GM18873 (cell line): ENCODE results near the gene NPC1.
"Not testable (repeated sequence)": the region's sequence is repeated elsewhere in the genome, so short reads cannot be mapped to it uniquely, and the experiment has no call there.

Experiments
- ATAC-seq: cut with Tn5 transposase; IDR thresholded peaks from one replicate; pipeline ENCODE4 v1.9.1; 2021; ENCODE audit warnings: mild to moderate bottlenecking, moderate library complexity, moderate number of reproducible peaks; ENCODE audit not compliant: unreplicated experiment, low FRiP score

The NPC1 gene

DNA sequence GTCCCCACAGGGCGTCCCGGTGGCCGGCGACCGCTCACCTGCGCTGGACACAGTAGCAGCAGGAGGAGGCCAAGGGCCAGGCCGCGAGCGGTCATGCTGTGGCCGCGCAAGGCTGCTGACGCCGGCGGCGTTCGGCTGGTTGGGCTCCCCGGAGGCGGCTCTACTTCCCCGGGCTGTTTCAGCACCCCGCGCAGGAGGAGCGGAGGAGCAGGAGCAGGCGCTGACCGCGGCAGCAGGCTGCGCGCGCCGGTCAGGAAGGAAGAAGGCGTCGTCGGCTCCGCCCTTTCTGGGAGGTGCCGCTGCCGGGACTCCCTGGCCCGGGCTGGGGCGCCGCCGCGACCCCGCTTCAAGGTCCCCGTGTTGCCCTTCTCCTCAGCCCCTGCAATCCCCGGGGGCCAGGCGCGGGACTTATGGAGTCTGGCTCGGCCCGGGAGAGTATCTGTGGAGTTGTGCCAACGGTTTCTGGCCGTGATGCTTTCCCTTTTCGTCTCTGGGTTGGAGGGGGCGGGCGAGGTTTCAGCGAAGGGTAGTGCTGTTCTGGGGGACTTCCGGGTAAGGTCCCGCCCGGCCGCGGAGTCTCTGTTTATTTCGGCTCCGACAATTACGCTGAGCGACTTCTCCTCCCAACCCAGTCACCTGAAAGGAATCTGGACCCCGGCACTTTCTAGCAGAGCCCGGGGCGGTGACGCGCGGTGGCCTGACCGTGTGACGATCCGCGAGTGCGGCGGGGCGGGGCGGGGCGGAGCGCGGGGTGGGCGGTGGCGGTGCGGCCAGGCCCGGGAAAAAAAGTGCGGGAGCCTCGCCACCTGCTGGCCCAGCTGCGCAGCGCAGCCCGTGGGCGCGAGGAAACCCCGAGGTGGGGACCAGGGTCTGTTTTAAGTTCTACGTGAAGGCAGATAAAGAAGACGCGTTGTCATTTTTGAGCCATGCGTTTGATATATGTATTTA lies at the start of gene NPC1:
NPC1 (minus strand) TSS at position 258 of the 948 bp plus-strand sequence; CDS start at position 95, 163 bp downstream.
- ATAC-seq: peak; percentile 67

DNA sequence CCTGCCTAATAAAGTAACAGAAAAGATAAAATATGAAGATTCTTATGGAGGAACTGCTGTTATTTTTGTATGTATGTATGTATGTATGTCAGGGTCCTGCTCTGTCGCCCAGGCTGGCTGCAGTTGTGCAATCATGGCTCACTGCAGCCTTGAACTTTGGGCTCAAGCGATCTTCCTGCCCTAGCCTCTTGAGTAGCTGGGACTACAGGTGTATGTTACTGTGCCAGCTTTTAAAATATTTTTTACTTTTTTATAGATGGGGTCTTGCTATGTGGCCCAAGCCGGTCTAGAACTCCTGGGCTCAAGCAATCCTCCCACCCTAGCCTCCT lies 49.7 kb upstream of the NPC1 start:
- no peak for ATAC-seq

DNA sequence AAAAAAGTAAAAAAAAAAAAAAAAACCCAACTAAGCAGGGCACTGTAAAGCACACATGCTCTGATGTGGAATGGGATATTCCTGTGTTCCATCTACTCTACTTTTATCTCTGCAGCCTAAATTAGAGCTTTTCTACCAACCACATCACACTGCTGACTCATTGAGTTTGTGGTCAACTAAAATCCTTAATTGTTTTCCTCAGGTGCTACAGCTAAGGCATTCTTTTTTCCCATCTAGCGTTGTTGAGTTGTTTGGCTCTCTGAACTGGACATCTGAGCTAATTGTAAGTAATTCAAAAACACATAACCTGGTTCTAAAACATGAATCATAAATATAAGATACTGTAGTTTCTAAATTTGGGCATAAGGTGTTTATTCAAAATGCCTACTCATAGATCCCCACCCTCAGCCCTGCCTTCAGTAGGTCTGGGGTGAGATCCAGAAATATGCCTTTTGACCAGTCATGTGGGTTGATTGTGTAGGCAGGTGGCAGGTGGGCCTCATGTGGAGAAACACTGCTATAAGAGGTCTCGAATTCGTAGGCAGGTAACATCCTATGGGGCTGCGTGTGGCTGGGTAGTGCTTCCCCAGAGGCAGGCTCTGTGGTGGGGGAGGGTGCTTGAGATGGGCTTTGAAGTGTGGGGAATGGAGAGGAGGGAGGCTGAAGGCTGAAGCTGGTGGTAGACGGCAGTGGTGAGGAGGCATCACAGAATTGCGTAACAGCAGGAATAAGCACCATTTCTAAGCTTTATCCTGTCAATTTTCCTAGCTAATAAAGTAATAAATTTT lies 49.2 kb upstream of the NPC1 start:
- ATAC-seq: no peak

DNA sequence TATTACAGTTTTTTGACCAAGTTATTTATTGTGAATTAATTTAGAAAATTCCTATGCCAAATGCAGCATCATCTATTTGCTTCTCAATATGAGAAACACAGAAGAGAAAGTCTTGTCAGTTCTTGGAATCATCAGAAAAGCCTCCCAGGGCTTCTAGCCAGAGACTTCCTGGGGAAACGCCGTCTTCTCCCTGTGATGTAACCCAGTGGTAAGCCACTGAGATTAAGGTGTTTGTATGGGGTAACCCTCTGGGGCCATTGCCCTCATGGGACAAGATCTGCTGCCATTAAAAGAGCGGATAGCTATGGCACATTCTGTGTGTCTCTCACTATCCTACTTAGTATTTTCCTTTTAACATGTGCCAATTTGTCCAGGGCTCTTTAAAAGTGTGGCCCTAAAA lies 48.4 kb upstream of the NPC1 start:
- ATAC-seq: no peak

DNA sequence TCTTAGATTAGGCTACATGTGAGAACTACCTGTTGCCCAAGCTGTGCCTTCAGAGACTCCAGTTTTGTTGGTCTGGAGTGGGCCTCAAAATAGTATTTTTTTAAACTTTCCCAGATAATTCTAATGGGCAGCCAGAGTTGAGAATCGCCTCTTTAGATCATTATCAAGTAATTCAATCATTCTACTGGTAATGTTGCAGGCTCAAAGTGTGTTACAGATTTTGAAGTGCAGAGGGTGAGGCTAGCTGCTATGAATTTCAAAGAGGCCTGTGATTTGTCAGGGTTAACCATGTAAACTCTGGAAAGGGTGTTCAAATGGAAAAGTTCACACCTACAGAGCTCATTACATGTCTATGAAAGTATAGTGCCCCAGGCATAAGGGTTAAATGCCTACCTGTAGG lies 46.3 kb upstream of the NPC1 start:
- ATAC-seq: no peak

DNA sequence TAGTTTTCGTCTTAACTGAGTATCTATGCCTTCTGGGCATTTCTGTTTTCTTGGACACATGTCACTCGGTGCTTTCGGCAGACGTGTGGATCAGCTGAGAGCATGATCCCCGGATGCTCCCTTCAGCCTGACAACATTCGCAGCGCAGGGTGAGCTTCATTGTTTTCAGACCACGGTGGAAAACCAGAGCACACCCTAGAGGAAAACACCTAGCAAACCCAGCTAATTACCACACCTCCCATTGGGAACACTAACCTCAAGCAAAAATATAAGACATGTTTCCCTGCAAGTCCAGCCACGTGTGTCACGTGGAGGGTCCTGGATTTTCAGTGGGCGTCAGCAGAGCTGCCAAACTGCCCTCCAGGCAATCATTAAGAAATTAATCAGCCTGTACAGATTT lies 45.4 kb upstream of the NPC1 start:
- ATAC-seq: no peak

DNA sequence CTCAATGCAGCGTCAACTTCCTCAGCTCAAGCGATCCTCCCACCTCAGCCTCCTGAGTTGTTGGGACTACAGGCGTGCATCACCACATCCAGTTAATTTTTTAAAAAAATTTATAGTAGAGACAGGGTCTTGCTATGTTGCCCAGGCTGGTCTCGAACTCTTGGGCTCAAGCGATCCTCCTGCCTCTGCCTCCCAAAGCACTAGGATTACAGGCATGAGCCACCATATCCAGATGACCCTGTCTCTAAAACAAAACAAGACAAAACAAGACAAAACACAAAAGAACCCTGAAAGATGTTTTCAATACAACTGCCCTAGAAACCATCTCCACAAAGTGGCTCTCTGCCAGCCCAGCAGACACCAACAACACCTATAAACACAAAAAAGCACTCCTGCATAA lies 45.0 kb upstream of the NPC1 start:
- no peak for ATAC-seq

DNA sequence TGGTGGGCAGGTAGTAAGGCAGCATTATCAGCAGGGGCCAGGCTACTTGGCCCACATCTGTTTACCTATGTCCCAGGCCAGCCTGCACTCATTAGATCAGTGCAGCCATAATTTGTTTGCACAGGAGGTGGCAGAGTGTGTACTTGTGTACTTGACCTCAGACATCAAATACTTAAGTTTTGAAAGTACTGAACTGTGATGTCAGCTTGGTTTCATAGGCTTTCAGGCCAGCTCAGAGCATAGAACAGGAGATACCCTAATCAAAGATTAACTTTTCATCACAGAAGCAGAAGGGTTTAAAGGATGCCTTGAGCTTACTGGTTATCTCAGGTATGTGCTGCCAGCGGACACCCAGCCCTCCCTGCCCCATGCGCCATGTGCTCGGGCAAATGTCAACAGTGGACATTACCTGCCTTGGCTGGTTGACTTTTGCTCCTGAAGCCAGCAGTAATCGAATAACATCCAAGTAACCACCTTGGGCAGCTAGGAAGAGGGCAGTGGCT lies 43.2 kb upstream of the NPC1 start:
- ATAC-seq: peak; percentile 98

DNA sequence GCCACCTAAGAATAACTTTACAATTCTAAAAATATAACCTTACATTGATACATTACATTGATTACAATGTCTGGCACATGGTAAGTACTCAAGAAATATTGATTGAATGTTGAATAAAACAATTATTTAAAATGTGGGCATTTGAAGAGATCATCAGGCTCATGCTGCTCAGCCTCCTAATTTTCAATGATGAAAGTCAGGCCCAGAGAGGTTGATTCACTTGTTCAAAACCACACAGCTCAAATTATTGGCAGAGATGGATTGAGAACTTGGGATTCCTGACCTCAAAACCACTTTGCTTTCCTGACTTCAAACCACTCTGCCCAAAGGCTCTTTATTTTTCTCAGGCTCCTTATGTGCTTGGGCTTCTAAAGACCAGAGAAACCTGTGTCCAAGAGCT lies 41.7 kb upstream of the NPC1 start:
- ATAC-seq: no peak

DNA sequence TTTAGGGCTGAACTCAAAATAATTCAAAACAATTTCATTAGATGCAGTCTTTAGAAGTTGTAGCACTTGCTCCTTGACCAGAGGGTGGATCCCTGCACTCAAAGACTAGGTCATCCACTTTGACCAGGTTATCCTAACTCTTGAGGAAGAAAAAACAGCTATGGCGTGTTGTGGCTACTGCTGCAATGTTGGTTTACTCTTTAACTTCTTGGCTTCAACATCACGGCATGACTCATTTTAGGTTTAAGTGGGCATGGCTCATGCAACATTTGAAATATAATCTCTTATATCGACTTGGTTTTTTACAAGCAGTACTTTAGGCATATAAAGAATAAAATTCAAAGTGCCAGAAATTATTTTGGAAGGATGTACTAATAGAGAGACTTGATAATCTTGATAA lies 41.0 kb upstream of the NPC1 start:
- ATAC-seq: no peak

DNA sequence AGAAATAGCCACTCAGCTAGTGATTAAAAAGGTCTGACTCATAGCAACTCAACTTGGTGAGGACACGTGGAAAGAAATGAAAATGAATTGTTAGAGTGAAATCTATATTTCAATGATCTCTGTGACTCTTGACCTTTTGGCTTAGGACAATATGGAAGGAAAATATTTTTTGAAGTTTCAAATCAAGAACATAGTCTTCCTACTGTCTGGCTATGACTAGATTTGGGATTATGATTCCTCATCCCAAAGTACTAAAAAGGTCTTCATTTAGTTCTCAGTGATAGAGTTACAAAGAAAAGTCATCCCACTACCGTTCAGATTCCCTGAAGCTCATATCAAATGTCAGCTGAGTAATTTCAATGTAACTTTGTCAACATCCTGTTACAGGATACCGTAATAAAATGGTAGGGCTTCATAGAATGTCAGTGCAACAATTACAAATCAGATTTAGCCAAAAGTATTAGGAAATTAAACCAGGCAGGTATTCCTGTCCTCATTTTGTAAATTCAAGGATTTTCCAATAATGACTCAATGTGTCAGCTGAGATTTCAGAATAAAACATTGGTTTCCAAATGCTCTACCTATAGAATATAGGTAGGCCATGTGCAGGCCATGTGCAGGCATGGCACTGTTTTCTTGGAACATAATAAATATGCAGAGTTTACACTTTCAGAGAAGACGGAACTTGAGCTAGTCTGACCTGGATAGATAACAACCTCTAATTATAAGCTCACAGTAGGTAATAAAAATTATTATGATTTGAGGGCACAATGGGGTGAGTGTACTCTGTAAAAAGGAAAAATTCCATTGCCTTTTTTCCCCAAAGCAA lies 40.4 kb upstream of the NPC1 start:
- no peak for ATAC-seq

DNA sequence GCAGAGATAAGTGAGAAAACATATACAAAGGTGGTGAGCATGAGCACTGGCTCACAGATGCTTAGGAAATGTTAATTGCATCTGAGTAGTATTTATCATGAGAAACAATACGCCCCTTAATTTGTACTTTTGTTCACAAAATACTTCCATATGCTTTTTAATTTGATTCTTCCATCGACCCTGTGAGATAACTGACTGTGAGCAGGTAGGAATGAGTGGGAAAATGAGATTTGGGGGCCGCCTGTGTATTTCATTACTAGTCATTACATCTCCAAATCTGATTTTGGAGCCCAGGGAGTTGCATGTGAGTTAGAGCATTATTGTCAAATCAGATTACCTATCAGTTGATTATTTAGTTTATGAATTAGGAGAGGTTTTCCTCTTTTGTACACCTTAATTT lies 36.7 kb upstream of the NPC1 start:
- no peak for ATAC-seq

DNA sequence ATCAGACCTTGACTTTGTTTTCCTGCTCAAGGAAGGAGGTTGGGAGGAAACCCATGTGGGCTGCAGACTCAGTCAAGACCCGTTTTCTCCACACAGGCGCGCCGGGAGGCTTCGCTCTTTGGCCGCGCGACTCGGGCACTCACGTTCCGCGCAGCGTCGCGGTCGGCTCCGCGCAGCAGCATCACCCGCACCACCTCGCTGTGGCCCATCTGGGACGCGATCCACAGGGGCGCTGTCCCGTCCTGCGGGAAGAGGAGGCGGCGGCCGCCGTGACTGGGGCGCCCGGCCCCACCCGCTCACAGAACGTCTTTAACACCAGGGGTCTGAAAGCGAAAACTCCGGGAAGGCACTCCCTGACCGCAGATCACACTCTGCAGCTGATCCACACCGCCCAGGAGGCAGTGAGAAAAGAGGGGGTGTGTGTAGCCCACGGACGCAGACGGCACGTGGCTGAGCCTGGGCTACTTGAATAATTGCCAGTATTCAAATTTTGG lies 33.1 kb upstream of the NPC1 start:
- ATAC-seq: no peak

DNA sequence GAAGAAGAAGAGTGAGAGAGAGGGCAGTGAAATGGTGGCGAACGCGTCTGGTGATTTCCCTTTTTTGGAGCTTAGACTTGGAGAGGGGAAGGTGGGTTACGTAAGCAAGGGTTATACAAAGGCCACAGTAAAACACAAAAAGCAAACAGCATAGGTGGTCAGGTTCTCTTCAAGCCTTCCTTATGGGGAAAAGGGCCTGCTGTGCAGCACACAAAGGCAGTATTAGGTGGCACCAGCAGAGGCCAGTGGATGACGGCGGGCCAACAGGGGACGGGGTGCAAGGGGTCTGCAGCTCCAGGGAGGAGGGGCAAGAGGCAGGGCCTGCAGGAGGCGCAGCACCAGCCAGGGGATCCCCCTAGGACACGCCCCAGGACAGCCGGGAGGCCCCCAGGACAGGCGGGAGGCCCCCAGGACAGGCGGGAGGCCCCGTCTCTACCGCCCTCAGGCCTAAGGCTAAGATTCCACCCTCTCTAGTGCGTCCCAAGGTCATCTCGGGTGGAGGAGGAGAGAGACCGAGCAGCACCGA lies 32.6 kb upstream of the NPC1 start:
- ATAC-seq: no peak

DNA sequence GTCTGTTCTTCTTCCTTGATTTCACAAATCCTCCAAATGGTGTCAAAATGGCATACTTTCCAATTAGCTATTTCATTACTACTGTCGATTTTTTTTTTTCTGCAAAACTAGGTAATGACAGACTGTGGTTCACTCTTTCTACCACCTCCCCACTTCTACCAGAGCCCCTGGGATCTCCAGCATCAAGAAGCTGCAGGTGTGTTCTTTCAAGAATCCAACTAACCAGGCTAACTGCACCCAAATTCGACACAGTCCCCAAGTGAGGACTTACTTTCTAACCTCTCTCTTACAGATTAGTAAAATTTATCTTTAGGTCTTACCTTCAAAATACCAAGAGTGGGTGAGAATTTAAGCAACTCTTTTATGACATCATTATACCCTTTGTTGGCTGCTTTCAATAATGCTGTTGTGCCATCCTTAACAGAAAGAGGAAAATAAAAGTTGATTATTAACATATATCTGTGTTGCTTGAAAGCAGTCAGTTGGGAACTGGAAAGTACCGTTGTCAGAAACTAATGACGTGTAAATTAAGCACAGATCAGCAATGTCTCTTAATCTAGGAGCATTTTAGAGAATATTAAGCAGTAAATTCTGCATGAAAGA lies 31.2 kb upstream of the NPC1 start:
- peak; percentile 63 for ATAC-seq

DNA sequence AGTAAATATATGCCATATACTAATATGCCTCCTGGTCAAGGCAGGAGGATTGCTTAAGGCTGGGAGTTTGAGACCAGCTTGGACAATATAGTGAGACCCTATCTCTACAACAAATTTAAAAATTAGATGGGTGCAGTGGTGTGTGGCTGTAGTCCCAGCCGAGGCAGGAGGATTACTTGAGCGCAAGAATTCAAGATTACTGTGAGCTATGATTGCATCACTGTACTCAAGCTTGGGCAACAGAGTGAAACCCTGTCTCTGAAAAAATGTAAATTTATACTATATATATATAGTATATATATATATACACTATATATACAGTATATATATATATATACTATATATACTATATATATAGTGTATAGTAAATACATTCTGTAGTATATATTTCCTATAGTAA lies 30.0 kb upstream of the NPC1 start:
- no peak for ATAC-seq

DNA sequence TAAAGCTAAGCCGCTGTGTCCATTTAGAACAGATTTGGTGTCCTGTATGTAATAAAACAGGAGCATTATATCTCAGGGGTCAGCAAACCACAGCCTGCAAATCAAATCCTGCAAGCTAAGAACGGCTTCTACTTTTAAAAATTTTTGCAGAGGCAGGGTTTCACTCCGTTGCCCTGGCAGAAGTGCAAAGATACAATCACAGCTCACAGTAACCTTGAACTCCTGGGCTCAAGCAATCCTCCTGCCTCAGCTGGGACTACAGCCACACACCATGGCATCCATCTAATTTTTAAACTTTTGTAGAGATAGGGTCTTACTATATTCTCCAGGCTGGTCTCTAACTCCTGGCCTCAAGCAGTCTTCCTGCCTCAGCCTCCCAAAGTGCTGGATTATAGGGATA lies 28.6 kb upstream of the NPC1 start:
- ATAC-seq: no peak

DNA sequence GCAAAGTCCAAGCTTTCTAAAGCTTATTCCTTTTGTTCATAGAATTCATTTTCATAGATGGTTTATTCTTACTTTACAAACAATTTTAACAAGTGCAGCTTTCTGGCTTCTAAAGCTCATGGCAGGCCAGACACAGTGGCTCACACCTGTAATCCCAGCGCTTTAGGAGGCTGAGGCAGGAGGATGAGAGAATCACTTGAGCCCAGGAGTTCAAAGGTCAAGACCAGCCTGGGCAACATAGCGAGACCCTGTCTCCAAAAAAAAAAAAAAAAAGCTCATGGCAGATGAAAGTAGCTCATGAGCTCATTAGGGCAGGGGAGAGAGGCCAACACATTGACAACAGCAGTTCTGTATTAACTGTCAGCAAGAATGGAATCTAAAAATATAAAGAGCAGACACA lies 28.1 kb upstream of the NPC1 start:
- ATAC-seq: no peak

DNA sequence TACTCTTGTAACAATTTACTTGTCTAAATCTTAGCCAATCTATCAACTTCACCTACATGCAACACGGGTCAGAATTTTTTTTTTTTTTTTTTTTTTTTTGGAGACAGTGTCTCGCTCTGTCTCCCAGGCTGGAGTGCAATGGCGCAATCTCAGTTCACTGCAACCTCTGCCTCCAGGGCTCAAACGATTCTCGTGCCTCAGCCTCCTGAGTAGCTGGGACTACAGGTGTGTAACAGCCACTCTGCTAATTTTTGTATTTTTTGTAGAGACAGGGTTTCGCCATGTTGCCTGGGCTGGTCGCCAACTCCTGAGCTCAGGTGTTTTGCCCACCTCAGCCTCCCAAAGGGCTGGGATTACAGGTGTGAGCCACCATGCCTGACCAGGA lies 26.8 kb upstream of the NPC1 start:
- not testable (repeated sequence) for ATAC-seq
